PC-9 (cell line): ENCODE results near the gene HHAT.

Experiments used
- CTCF ChIP-seq: fragments of 200-600 bp; sonication (generic); conservative IDR thresholded peaks from 2 replicates; pipeline ENCODE4 v1.6.1; 2017; ENCODE audit warnings: mixed run types, antibody characterized with exemption, mild to moderate bottlenecking, moderate library complexity
- EZH2 ChIP-seq: fragments of 200-600 bp; sonication (generic); IDR thresholded peaks from 2 replicates; pipeline ENCODE4 v1.8.0; 2017; ENCODE audit warnings: antibody characterized with exemption, low read depth

DNA sequence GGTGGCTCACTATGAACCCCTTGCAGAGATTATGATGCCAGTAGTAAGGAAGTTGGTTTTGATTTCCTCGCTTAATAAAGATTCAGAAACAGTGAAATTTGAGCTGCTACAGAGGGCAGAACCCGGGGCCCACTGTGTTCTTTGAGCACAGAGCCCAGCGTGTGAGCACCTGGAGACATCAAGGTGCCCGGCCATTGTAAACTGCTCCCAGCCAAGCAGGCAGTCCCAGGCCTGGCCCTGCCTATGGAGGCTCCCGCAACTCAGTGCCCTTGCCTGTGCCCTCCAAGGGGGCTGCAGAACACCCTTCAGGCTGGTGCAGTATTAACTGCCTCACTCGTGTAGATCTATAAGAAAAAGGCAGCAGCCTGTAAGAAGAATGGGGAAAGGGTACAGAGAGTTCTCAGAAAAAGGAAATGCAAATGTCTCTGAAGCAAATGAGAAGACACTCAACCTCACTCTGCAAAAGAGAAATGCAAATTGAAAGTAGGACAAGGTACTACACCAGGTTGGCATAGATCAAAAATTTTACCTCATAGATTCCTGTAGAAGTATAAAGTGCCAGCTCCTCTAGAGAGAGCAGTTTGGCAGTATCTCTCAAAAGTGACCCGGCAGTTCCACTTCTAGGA lies 323.7 kb downstream of the HHAT start:
- TF ChIP-seq CTCF (no peak), EZH2 (no peak)
